Effector CD4-positive, alpha-beta T cell (primary cell): Measurements from ENCODE around the gene PIEZO2.
"Not testable (repeated sequence)": the region's sequence is repeated elsewhere in the genome, so short reads cannot be mapped to it uniquely, and the experiment has no call there.

ENCODE experiments used
- DNase-seq: peaks from one replicate; pipeline ENCODE4 v3.0.0-alpha.2; 2020

The PIEZO2 gene

GRCh38 chr18:10951631-10952544, 197.5 kb downstream of the PIEZO2 start:
- DNase-seq = no peak

- no peak for DNase-seq
These were observed 198.3 kb downstream of the PIEZO2 start for GRCh38 chr18:10950876-10951630.

- no peak for DNase-seq
These were observed 199.1 kb downstream of the PIEZO2 start for GRCh38 chr18:10950080-10950875.

- no peak for DNase-seq
These were observed 199.7 kb downstream of the PIEZO2 start for GRCh38 chr18:10949655-10950054.

- DNase-seq = no peak
These were observed 200.9 kb downstream of the PIEZO2 start for GRCh38 chr18:10948421-10948820.

- DNase-seq = no peak
These were observed 203.3 kb downstream of the PIEZO2 start for GRCh38 chr18:10946058-10946457.

- no peak for DNase-seq
These were observed 206.4 kb downstream of the PIEZO2 start for GRCh38 chr18:10942998-10943397.

- DNase-seq = no peak
These were observed 209.5 kb downstream of the PIEZO2 start for GRCh38 chr18:10939822-10940221.

- DNase-seq = no peak
These were observed 211.4 kb downstream of the PIEZO2 start for GRCh38 chr18:10937743-10938640.

GRCh38 chr18:10936176-10937053, 213.0 kb downstream of the PIEZO2 start:
- DNase-seq = no peak

GRCh38 chr18:10935588-10935987, 213.8 kb downstream of the PIEZO2 start:
- no peak for DNase-seq

GRCh38 chr18:10933648-10934047, 215.7 kb downstream of the PIEZO2 start:
- not testable (repeated sequence) for DNase-seq

- DNase-seq = no peak
These were observed 219.3 kb downstream of the PIEZO2 start for GRCh38 chr18:10930076-10930475.

- DNase-seq = no peak
These were observed 220.5 kb downstream of the PIEZO2 start for GRCh38 chr18:10928772-10929373.

GRCh38 chr18:10928011-10928771, 221.2 kb downstream of the PIEZO2 start:
- DNase-seq = no peak

GRCh38 chr18:10927286-10927992, 221.9 kb downstream of the PIEZO2 start:
- DNase-seq = no peak

GRCh38 chr18:10926621-10927161, 222.7 kb downstream of the PIEZO2 start:
- DNase-seq = no peak

GRCh38 chr18:10924290-10924689, 225.1 kb downstream of the PIEZO2 start:
- no peak for DNase-seq
